Left ventricle myocardium superior (tissue), 1 donor: ENCODE results near the gene HNRNPF. TPM values are rescaled to one million over a fixed set of nuclear protein-coding genes. Genes with fewer than 3 reads are reported as not detected.
A peak's percentile ranks its signal among the peaks of the same experiment; 100 is the strongest.
"Not testable (repeated sequence)": the region's sequence is repeated elsewhere in the genome, so short reads cannot be mapped to it uniquely, and the experiment has no call there.

ENCODE experiments used
- ATAC-seq: fragments of 200-7000 bp; cut with Tn5 transposase; one replicate; pipeline ENCODE4 v1.9.1; 2020; ENCODE audit warnings: mild to moderate bottlenecking, moderate library complexity
- DNase-seq: peaks from one replicate; pipeline ENCODE4 v3.0.0-alpha.2; 2020
- intact Hi-C: fragments of 100-400 bp; cut with micrococcal nuclease; formaldehyde crosslinking; loops from one replicate; pipeline ENCODE4 v1.11.0; 2022
- long read RNA-seq: library from polyadenylated mRNA; unstranded; transcript quantifications from one replicate; pipeline ENCODE4 v2.0.0, GENCODE V29; 2021
- total RNA-seq: library from RNA; stranded (reverse); fragmentation: NEBNext Ultra II Directional; extraction: Animal tissue kit (Norgen Biotek cat#: 25700); gene quantifications from one replicate; pipeline ENCODE4 v1.2.1, GENCODE V29; 2021
- donor health status: DM: no; HTN: yes; CAD: no; lungs with severe emphysema.

HNRNPF gene
- total RNA-seq: 77.3 TPM
- long read RNA-seq, transcript HNRNPF-201 (4 exons, 2,186 nt): minor isoform, 8 of 301 reads
- long read RNA-seq, transcript HNRNPF-203 (4 exons, 2,617 nt): minor isoform, 21 of 301 reads
- long read RNA-seq, transcript HNRNPF-204 (3 exons, 2,755 nt): major isoform, 31 of 301 reads
- long read RNA-seq, transcript HNRNPF-207 (4 exons, 2,676 nt): minor isoform, 29 of 301 reads
- long read RNA-seq, partial matches to known transcripts: 1 of 301 reads
- long read RNA-seq, other reads (novel, unspliced or antisense): 211 of 301 reads

GRCh38 chr10:43408710-43409384 is at the start of gene HNRNPF:
Gene HNRNPF, minus strand, starts transcription at chr10:43409186. Its CDS starts 21,302 bp downstream, at chr10:43387884.
- ATAC-seq (peak; percentile 91), DNase-seq (peak; percentile 97)
- intact Hi-C loops: no loop called here

GRCh38 chr10:43458227-43458626 is 49.2 kb upstream of the HNRNPF start:
- intact Hi-C loops: no loop called here
- ATAC-seq (no peak), DNase-seq (no peak)

GRCh38 chr10:43456561-43456960 is 47.6 kb upstream of the HNRNPF start:
- ATAC-seq, intact Hi-C loops, DNase-seq: not testable (repeated sequence)

GRCh38 chr10:43454025-43454424 is 45.0 kb upstream of the HNRNPF start:
- DNase-seq, intact Hi-C loops, ATAC-seq: not testable (repeated sequence)

- DNase-seq (no peak), ATAC-seq (no peak)
- intact Hi-C loops: no loop called here
Observed at GRCh38 chr10:43453266-43453831, 44.4 kb upstream of the HNRNPF start.

- intact Hi-C loops: no loop called here
- no peak for DNase-seq
- ATAC-seq: no peak
Observed at GRCh38 chr10:43452356-43452914, 43.4 kb upstream of the HNRNPF start.

- DNase-seq (no peak), ATAC-seq (no peak)
- intact Hi-C loops: no loop called here
Observed at GRCh38 chr10:43448742-43449141, 39.8 kb upstream of the HNRNPF start.

GRCh38 chr10:43446219-43447017 is 37.4 kb upstream of the HNRNPF start:
- ATAC-seq, intact Hi-C loops, DNase-seq: not testable (repeated sequence)

GRCh38 chr10:43444897-43445466 is 36.0 kb upstream of the HNRNPF start:
- intact Hi-C loops: no loop called here
- no peak for DNase-seq

GRCh38 chr10:43444323-43444722 is 35.3 kb upstream of the HNRNPF start:
- no peak for ATAC-seq
- no peak for DNase-seq
- intact Hi-C loops: no loop called here

More at GRCh38 chr10:43444897-43445466, 36.0 kb upstream of the HNRNPF start:
- ATAC-seq: no peak

GRCh38 chr10:43440463-43441134 is 31.6 kb upstream of the HNRNPF start:
- DNase-seq (no peak), ATAC-seq (no peak)
- intact Hi-C loops: no loop called here

GRCh38 chr10:43437141-43437870 is 28.3 kb upstream of the HNRNPF start:
- peak; percentile 6 for ATAC-seq
- intact Hi-C loops: no loop called here
- no peak for DNase-seq

- peak; percentile 94 for DNase-seq
Observed at GRCh38 chr10:43436291-43437140, 27.5 kb upstream of the HNRNPF start, which contains the start of gene ZNF487. Gene ZNF487, plus strand, starts transcription at chr10:43437111. Its CDS starts 38,703 bp downstream, at chr10:43475814.

GRCh38 chr10:43430926-43431663 is 22.1 kb upstream of the HNRNPF start:
- intact Hi-C loops: no loop called here

More at GRCh38 chr10:43436291-43437140, 27.5 kb upstream of the HNRNPF start, which contains the start of gene ZNF487:
- intact Hi-C loops: no loop called here
- ATAC-seq: peak; percentile 99

GRCh38 chr10:43427166-43427825 is 18.3 kb upstream of the HNRNPF start:
- intact Hi-C loops: no loop called here
- no peak for ATAC-seq
- no peak for DNase-seq

More at GRCh38 chr10:43430926-43431663, 22.1 kb upstream of the HNRNPF start:
- no peak for ATAC-seq
- no peak for DNase-seq
